ENCODE results near the gene CAMKMT.

- TF ChIP-seq, protein P1, sequence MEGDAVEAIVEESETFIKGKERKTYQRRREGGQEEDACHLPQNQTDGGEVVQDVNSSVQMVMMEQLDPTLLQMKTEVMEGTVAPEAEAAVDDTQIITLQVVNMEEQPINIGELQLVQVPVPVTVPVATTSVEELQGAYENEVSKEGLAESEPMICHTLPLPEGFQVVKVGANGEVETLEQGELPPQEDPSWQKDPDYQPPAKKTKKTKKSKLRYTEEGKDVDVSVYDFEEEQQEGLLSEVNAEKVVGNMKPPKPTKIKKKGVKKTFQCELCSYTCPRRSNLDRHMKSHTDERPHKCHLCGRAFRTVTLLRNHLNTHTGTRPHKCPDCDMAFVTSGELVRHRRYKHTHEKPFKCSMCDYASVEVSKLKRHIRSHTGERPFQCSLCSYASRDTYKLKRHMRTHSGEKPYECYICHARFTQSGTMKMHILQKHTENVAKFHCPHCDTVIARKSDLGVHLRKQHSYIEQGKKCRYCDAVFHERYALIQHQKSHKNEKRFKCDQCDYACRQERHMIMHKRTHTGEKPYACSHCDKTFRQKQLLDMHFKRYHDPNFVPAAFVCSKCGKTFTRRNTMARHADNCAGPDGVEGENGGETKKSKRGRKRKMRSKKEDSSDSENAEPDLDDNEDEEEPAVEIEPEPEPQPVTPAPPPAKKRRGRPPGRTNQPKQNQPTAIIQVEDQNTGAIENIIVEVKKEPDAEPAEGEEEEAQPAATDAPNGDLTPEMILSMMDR (IDR thresholded peaks at IDR 0.05 in 8 of 11, conservative IDR thresholded peaks at IDR 0.05 in 3 of 11) = no peak
- TF ChIP-seq POLR2AphosphoS5 (IDR thresholded peaks at IDR 0.05) = no peak
- no peak for TF ChIP-seq POLR2A (IDR thresholded peaks at IDR 0.05)
Measured at GRCh38 chr2:44751754-44752479, 390.2 kb downstream of the CAMKMT start.

Data from spleen (tissue), 7 donors.